Activated CD8-positive, alpha-beta memory T cell treated with anti-CD3 and anti-CD28 coated beads, Interleukin-2, amount 50 U/mL, for 24 hours (primary cell): Measurements from ENCODE around the gene PCGF3.
"Not testable (repeated sequence)": the region's sequence is repeated elsewhere in the genome, so short reads cannot be mapped to it uniquely, and the experiment has no call there.

ENCODE experiments used
- DNase-seq: peaks from one replicate; pipeline ENCODE4 v3.0.0-alpha.2; 2020; ENCODE audit errors: extremely low read depth

Gene PCGF3

GRCh38 chr4:704198-704891 is 1.3 kb upstream of the PCGF3 start:
- DNase-seq = no peak

GRCh38 chr4:704971-705277 is 708 bp upstream of the PCGF3 start:
- no peak for DNase-seq

- not testable (repeated sequence) for DNase-seq
Observed at GRCh38 chr4:706083-706633, 526 bp downstream of the PCGF3 start.

GRCh38 chr4:706834-707598 is 1.4 kb downstream of the PCGF3 start:
- DNase-seq = no peak

- DNase-seq = no peak
Observed at GRCh38 chr4:707929-708630, 2.4 kb downstream of the PCGF3 start.

GRCh38 chr4:708631-708933 is 3.0 kb downstream of the PCGF3 start:
- DNase-seq = no peak

- DNase-seq = no peak
Observed at GRCh38 chr4:709348-709747, 3.7 kb downstream of the PCGF3 start.

GRCh38 chr4:710116-710515 is 4.5 kb downstream of the PCGF3 start:
- DNase-seq = no peak

- no peak for DNase-seq
Observed at GRCh38 chr4:710916-711315, 5.3 kb downstream of the PCGF3 start.

GRCh38 chr4:712093-712492 is 6.5 kb downstream of the PCGF3 start:
- DNase-seq = no peak

- no peak for DNase-seq
Observed at GRCh38 chr4:712916-713632, 7.4 kb downstream of the PCGF3 start.

GRCh38 chr4:714087-714486 is 8.5 kb downstream of the PCGF3 start:
- DNase-seq = no peak

- DNase-seq = no peak
Observed at GRCh38 chr4:717601-718320, 12.1 kb downstream of the PCGF3 start.

- no peak for DNase-seq
Observed at GRCh38 chr4:718460-718859, 12.8 kb downstream of the PCGF3 start.

GRCh38 chr4:720111-720860 is 14.7 kb downstream of the PCGF3 start:
- no peak for DNase-seq

- no peak for DNase-seq
Observed at GRCh38 chr4:721261-722168, 15.9 kb downstream of the PCGF3 start.

GRCh38 chr4:722169-722725 is 16.6 kb downstream of the PCGF3 start:
- DNase-seq = no peak

- DNase-seq = no peak
Observed at GRCh38 chr4:722851-723360, 17.3 kb downstream of the PCGF3 start.
